ENCODE measurements around the gene FMC1.

- no peak for TF ChIP-seq CTCF (IDR thresholded peaks at IDR 0.05; ENCODE audit: low read length)
- TF ChIP-seq EZH2 (optimal IDR thresholded peaks at IDR 0.05; ENCODE audit: low read depth, low read length), result no peak
Observed at GRCh38 chr7:139365336-139365735, 24.2 kb downstream of the FMC1 start.

Measured in MM.1S (cell line).